WTC11 (cell line): Measurements from ENCODE around the gene LIN7B. TPM values are rescaled to one million over a fixed set of nuclear protein-coding genes. Genes with fewer than 3 reads are reported as not detected.

Experiments
- ATAC-seq: fragments of 200-7000 bp; cut with Tn5 transposase; 2 replicates; pipeline ENCODE4 v1.10.0; 2021; ENCODE audit warnings: mild to moderate bottlenecking, moderate library complexity
- CTCF ChIA-PET: fragments of 300-600 bp; sonication (Branson Sonifier 250); formaldehyde crosslinking; loops from one replicate; lab custom pipeline; 2021; ENCODE audit warnings: antibody characterized with exemption; lab: Charles Lee
- POLR2A ChIA-PET: fragments of 350-600 bp; sonication (Branson Sonifier 250); formaldehyde crosslinking; loops from one replicate; lab custom pipeline; 2021; ENCODE audit warnings: antibody characterized with exemption; lab: Charles Lee
- DNase-seq: peaks from one replicate; pipeline ENCODE4 v3.0.0; 2021; ENCODE audit warnings: low spot score
- H3K27ac Mint-ChIP-seq: 2 replicates; pipeline ENCODE4 v1.8.0; 2021; ENCODE audit warnings: mixed read lengths
- H3K27me3 Mint-ChIP-seq: 2 replicates; pipeline ENCODE4 v1.8.0; 2021; ENCODE audit warnings: low read depth, mild to moderate bottlenecking, moderate library complexity, mixed read lengths
- H3K36me3 Mint-ChIP-seq: 2 replicates; pipeline ENCODE4 v1.8.0; 2021; ENCODE audit warnings: mixed read lengths
- H3K4me1 Mint-ChIP-seq: 2 replicates; pipeline ENCODE4 v1.8.0; 2022; ENCODE audit warnings: mixed read lengths
- H3K4me3 Mint-ChIP-seq: 2 replicates; pipeline ENCODE4 v1.8.0; 2021; ENCODE audit warnings: mild to moderate bottlenecking, moderate library complexity, mixed read lengths
- H3K9me3 Mint-ChIP-seq: 2 replicates; pipeline ENCODE4 v1.8.0; 2021; ENCODE audit warnings: mixed read lengths
- ESRRA ChIP-seq: sonication (generic); formaldehyde crosslinking; IDR thresholded peaks from 2 replicates; pipeline ENCODE4 v1.8.1; 2022; ENCODE audit warnings: mild to moderate bottlenecking, missing genetic modification reagents, borderline replicate concordance
- FOXK1 ChIP-seq: sonication (generic); formaldehyde crosslinking; IDR thresholded peaks from 2 replicates; pipeline ENCODE4 v1.8.0; 2022; ENCODE audit warnings: mild to moderate bottlenecking, moderate library complexity, missing genetic modification reagents
- HMGA2 ChIP-seq: fragments of 250-450 bp; sonication (Bioruptor Pico); IDR thresholded peaks from 2 replicates; pipeline ENCODE4 v1.4.0; 2021; ENCODE audit warnings: mild to moderate bottlenecking, moderate library complexity
- IRF2 ChIP-seq: sonication (generic); formaldehyde crosslinking; IDR thresholded peaks from 2 replicates; pipeline ENCODE4 v1.8.0; 2022; ENCODE audit warnings: low read depth, missing genetic modification reagents, borderline replicate concordance
- JAZF1 ChIP-seq: fragments of 250-450 bp; sonication (Bioruptor Pico); IDR thresholded peaks from 2 replicates; pipeline ENCODE4 v1.9.0; 2021; ENCODE audit warnings: moderate library complexity, mild to moderate bottlenecking, inconsistent platforms
- JUN ChIP-seq: sonication (generic); formaldehyde crosslinking; IDR thresholded peaks from 2 replicates; pipeline ENCODE4 v1.8.0; 2023; ENCODE audit warnings: mild to moderate bottlenecking, missing genetic modification reagents
- TEAD4 ChIP-seq: sonication (generic); formaldehyde crosslinking; IDR thresholded peaks from 2 replicates; pipeline ENCODE4 v1.8.0; 2022; ENCODE audit warnings: mild to moderate bottlenecking, missing genetic modification reagents
- ZNF232 ChIP-seq: sonication (generic); formaldehyde crosslinking; IDR thresholded peaks from 2 replicates; pipeline ENCODE4 v1.8.0; 2022; ENCODE audit warnings: mild to moderate bottlenecking, missing genetic modification reagents
- ZNF317 ChIP-seq: sonication (generic); formaldehyde crosslinking; IDR thresholded peaks from 2 replicates; pipeline ENCODE4 v1.8.1; 2023; ENCODE audit warnings: low read depth, mild to moderate bottlenecking, moderate library complexity, missing genetic modification reagents, borderline replicate concordance
- ZNF416 ChIP-seq: fragments of 250-450 bp; sonication (Bioruptor Pico); IDR thresholded peaks from 2 replicates; pipeline ENCODE4 v1.9.0; 2021; ENCODE audit warnings: mild to moderate bottlenecking, inconsistent platforms
- total RNA-seq: library from RNA; stranded (reverse); gene quantifications from 3 replicates; pipeline ENCODE4 v1.2.3, GENCODE V29; 2021
- TF ChIP-seq, protein P1 (sequence below): fragments of 250-450 bp; sonication (Bioruptor Pico); conservative IDR thresholded peaks from 2 replicates; pipeline ENCODE4 v1.9.0; 2021; ENCODE audit warnings: mild to moderate bottlenecking
- TF ChIP-seq, protein P2 (sequence below): sonication (generic); formaldehyde crosslinking; IDR thresholded peaks from 2 replicates; pipeline ENCODE4 v1.8.1; 2022; ENCODE audit warnings: missing genetic modification reagents, borderline replicate concordance
- TF ChIP-seq, protein P3 (sequence below): fragments of 250-450 bp; sonication (Bioruptor Pico); IDR thresholded peaks from 2 replicates; pipeline ENCODE4 v1.9.0; 2021; ENCODE audit warnings: moderate library complexity, mild to moderate bottlenecking, inconsistent platforms, borderline replicate concordance
- TF ChIP-seq, protein P4 (sequence below): sonication (generic); formaldehyde crosslinking; IDR thresholded peaks from 2 replicates; pipeline ENCODE4 v1.8.1; 2022; ENCODE audit warnings: low read depth, mild to moderate bottlenecking, moderate library complexity, missing genetic modification reagents, borderline replicate concordance
- TF ChIP-seq, protein P5 (sequence below): sonication (generic); formaldehyde crosslinking; conservative IDR thresholded peaks from 2 replicates; pipeline ENCODE4 v1.8.1; 2022; ENCODE audit warnings: mild to moderate bottlenecking, missing genetic modification reagents
- TF ChIP-seq, protein P6 (sequence below): sonication (generic); formaldehyde crosslinking; IDR thresholded peaks from 2 replicates; pipeline ENCODE4 v1.8.1; 2023; ENCODE audit warnings: mild to moderate bottlenecking, missing genetic modification reagents
- TF ChIP-seq, protein P7 (sequence below): sonication (generic); formaldehyde crosslinking; IDR thresholded peaks from 2 replicates; pipeline ENCODE4 v1.8.1; 2022; ENCODE audit warnings: mild to moderate bottlenecking, missing genetic modification reagents, moderate library complexity, borderline replicate concordance
- TF ChIP-seq, protein P8 (sequence below): sonication (generic); formaldehyde crosslinking; IDR thresholded peaks from 2 replicates; pipeline ENCODE4 v1.8.0; 2023; ENCODE audit warnings: missing genetic modification reagents, mild to moderate bottlenecking, borderline replicate concordance

LIN7B gene
- total RNA-seq, 1 experiment from 2014 or later = 5.1 TPM

DNA sequence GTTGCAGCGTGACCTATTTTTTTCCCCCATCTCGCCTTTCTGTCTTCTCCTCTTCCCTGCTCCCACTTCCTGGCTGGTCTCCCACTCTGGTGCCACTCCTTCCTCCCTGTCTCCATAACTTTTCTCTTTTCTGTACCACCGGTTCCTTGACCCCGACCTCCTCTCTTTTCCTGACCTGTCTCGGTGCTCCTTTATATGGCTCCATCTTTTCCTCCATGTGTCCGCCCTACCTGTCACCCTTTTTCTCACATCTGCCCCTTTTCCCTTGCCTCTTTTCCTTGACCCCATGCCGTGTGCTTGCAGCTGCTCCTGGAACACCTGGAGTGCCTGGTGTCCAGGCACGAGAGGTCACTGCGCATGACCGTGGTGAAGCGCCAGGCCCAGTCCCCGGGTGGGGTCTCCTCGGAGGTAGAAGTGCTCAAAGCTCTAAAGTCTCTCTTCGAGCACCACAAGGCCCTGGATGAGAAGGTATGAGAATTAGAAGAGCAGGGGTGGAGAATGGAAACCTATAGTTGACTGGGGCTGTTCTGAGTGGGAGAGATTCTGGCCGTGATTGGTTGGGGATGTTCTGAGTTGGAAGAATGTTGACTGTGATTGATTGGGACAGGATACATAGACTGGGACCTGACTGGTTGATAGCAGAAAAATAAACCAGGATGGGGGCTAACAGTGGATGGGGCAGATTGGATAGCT is 14.5 kb downstream of the LIN7B start:
- ATAC-seq (no peak), DNase-seq (no peak)
- ChIA-PET POLR2A (interaction anchor here (1.3 to 1.5 kb wide), 2 partner anchors 18 to 20 kb away, joined by 5 read pairs; no protein-coding TSS in a partner anchor), CTCF (interaction anchor here (0.9 to 9.7 kb wide), 16 partner anchors 11 to 173 kb away, joined by 3 to 118 read pairs (median 10); partner anchors contain the start of gene LIN7B)
- Mint-ChIP-seq H3K4me3 (peak overlapping the region; percentile 89), H3K27ac (peak overlapping the region; percentile 29; the same call in 1 of the 2 replicates), H3K9me3 (no peaks in the 10 kb centered on the region), H3K36me3 (peaks cover 2% of the 10 kb centered on the region; the same call in 1 of the 2 replicates), H3K27me3 (peaks cover 65% of the 10 kb centered on the region), H3K4me1 (peaks cover 30% of the 10 kb centered on the region)
- TF ChIP-seq, protein P1, sequence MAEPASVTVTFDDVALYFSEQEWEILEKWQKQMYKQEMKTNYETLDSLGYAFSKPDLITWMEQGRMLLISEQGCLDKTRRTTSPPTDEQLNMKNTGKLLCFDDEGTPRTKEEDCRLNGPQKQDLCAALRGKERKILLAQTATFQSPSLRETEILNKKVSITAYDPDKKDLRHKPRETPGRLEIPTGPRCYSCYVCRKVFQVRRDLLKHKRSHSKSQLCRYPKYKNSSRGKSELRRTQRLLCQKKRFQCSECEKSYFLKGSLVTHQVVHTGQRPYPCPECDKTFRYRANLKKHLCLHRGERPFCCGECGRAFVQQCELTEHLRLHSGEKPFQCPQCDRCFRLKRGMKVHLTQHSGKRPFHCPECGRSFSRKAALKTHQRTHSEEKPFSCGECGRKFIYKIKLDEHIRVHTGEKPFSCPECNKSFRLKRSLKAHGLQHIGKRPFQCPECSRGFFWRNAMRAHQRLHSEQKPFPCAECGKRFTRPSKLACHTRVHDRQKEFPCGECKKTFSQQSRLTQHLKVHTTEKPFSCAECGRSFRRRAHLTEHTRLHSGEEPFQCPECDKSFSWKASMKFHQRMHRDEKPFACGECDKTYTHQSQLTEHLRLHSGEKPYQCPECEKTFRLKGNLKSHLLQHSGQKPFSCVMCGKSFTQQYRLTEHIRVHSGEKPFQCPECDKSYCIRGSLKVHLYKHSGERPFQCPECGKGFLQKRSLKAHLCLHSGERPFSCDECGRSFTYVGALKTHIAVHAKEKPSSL (CRISPR knock-in tag) = no peak
- TF ChIP-seq ZNF317 (CRISPR knock-in tag) (no peak), JAZF1 (CRISPR knock-in tag) (no peak), TEAD4 (CRISPR knock-in tag) (no peak), JUN (CRISPR knock-in tag) (no peak), HMGA2 (CRISPR knock-in tag) (no peak), IRF2 (CRISPR knock-in tag) (no peak), ZNF416 (CRISPR knock-in tag) (no peak), FOXK1 (CRISPR knock-in tag) (no peak), ESRRA (CRISPR knock-in tag) (no peak)
- TF ChIP-seq, protein P2, sequence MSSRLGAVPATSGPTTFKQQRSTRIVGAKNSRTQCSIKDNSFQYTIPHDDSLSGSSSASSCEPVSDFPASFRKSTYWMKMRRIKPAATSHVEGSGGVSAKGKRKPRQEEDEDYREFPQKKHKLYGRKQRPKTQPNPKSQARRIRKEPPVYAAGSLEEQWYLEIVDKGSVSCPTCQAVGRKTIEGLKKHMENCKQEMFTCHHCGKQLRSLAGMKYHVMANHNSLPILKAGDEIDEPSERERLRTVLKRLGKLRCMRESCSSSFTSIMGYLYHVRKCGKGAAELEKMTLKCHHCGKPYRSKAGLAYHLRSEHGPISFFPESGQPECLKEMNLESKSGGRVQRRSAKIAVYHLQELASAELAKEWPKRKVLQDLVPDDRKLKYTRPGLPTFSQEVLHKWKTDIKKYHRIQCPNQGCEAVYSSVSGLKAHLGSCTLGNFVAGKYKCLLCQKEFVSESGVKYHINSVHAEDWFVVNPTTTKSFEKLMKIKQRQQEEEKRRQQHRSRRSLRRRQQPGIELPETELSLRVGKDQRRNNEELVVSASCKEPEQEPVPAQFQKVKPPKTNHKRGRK (CRISPR knock-in tag) = no peak
- TF ChIP-seq, protein P3, sequence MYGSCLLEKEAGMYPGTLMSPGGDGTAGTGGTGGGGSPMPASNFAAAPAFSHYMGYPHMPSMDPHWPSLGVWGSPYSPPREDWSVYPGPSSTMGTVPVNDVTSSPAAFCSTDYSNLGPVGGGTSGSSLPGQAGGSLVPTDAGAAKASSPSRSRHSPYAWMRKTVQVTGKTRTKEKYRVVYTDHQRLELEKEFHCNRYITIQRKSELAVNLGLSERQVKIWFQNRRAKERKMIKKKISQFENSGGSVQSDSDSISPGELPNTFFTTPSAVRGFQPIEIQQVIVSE = no peak
- TF ChIP-seq, protein P4, sequence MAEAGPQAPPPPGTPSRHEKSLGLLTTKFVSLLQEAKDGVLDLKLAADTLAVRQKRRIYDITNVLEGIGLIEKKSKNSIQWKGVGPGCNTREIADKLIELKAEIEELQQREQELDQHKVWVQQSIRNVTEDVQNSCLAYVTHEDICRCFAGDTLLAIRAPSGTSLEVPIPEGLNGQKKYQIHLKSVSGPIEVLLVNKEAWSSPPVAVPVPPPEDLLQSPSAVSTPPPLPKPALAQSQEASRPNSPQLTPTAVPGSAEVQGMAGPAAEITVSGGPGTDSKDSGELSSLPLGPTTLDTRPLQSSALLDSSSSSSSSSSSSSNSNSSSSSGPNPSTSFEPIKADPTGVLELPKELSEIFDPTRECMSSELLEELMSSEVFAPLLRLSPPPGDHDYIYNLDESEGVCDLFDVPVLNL (CRISPR knock-in tag) = no peak
- TF ChIP-seq, protein P5, sequence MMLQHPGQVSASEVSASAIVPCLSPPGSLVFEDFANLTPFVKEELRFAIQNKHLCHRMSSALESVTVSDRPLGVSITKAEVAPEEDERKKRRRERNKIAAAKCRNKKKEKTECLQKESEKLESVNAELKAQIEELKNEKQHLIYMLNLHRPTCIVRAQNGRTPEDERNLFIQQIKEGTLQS (CRISPR knock-in tag) = no peak
- TF ChIP-seq, protein P6, sequence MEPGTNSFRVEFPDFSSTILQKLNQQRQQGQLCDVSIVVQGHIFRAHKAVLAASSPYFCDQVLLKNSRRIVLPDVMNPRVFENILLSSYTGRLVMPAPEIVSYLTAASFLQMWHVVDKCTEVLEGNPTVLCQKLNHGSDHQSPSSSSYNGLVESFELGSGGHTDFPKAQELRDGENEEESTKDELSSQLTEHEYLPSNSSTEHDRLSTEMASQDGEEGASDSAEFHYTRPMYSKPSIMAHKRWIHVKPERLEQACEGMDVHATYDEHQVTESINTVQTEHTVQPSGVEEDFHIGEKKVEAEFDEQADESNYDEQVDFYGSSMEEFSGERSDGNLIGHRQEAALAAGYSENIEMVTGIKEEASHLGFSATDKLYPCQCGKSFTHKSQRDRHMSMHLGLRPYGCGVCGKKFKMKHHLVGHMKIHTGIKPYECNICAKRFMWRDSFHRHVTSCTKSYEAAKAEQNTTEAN (CRISPR knock-in tag) = no peak

DNA sequence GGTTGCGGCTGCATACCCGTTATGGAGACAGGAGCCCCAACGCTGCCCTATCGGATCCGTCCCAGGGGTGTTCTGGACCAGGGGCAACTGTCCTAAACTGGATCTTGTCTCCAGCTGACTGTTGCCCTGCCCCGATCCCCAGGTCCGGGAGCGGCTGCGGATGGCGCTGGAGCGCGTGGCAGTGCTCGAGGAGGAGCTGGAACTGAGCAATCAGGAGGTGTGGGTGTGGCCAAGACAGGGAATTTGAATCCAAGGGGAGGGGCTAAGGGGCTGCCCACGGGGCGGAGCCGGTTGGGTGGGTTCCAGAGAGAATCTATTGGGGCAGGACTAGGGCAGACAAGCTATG is 15.0 kb downstream of the LIN7B start:
- Mint-ChIP-seq H3K4me3 (peak overlapping the region; percentile 89), H3K9me3 (no peaks in the 10 kb centered on the region), H3K4me1 (peaks cover 35% of the 10 kb centered on the region), H3K27ac (no peak overlapping the region), H3K36me3 (peaks cover 7% of the 10 kb centered on the region), H3K27me3 (peaks cover 66% of the 10 kb centered on the region)
- TF ChIP-seq, protein P7, sequence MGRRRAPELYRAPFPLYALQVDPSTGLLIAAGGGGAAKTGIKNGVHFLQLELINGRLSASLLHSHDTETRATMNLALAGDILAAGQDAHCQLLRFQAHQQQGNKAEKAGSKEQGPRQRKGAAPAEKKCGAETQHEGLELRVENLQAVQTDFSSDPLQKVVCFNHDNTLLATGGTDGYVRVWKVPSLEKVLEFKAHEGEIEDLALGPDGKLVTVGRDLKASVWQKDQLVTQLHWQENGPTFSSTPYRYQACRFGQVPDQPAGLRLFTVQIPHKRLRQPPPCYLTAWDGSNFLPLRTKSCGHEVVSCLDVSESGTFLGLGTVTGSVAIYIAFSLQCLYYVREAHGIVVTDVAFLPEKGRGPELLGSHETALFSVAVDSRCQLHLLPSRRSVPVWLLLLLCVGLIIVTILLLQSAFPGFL (CRISPR knock-in tag) = no peak
- TF ChIP-seq ZNF232 (CRISPR knock-in tag) = no peak
- TF ChIP-seq, protein P8, sequence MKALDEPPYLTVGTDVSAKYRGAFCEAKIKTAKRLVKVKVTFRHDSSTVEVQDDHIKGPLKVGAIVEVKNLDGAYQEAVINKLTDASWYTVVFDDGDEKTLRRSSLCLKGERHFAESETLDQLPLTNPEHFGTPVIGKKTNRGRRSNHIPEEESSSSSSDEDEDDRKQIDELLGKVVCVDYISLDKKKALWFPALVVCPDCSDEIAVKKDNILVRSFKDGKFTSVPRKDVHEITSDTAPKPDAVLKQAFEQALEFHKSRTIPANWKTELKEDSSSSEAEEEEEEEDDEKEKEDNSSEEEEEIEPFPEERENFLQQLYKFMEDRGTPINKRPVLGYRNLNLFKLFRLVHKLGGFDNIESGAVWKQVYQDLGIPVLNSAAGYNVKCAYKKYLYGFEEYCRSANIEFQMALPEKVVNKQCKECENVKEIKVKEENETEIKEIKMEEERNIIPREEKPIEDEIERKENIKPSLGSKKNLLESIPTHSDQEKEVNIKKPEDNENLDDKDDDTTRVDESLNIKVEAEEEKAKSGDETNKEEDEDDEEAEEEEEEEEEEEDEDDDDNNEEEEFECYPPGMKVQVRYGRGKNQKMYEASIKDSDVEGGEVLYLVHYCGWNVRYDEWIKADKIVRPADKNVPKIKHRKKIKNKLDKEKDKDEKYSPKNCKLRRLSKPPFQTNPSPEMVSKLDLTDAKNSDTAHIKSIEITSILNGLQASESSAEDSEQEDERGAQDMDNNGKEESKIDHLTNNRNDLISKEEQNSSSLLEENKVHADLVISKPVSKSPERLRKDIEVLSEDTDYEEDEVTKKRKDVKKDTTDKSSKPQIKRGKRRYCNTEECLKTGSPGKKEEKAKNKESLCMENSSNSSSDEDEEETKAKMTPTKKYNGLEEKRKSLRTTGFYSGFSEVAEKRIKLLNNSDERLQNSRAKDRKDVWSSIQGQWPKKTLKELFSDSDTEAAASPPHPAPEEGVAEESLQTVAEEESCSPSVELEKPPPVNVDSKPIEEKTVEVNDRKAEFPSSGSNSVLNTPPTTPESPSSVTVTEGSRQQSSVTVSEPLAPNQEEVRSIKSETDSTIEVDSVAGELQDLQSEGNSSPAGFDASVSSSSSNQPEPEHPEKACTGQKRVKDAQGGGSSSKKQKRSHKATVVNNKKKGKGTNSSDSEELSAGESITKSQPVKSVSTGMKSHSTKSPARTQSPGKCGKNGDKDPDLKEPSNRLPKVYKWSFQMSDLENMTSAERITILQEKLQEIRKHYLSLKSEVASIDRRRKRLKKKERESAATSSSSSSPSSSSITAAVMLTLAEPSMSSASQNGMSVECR = no peak
- ChIA-PET POLR2A (interaction anchor here (1.3 kb wide), 1 partner anchor 17 kb away, joined by 3 read pairs; no protein-coding TSS in a partner anchor), CTCF (interaction anchor here (0.9 to 9.7 kb wide), 9 partner anchors 10 to 136 kb away, joined by 3 to 118 read pairs (median 6); partner anchors contain the start of gene RUVBL2)
- ATAC-seq (no peak), DNase-seq (peak; percentile 74)
